SK-N-SH (cell line): ENCODE measurements around the gene EIF4E. TPM values are rescaled to one million over a fixed set of nuclear protein-coding genes. Genes with fewer than 3 reads are reported as not detected.

ENCODE experiments used
- CTCF ChIA-PET: fragments of 300-600, 350-600 bp; formaldehyde crosslinking; extraction: SDS; loops from one replicate; lab custom pipeline; 2021; lab: Yijun Ruan, JAX
- POLR2A ChIA-PET: fragments of 350-600 bp; sonication (Branson Sonifier 250); formaldehyde crosslinking; extraction: SDS; loops from one replicate; lab custom pipeline; 2020; ENCODE audit warnings: antibody characterized with exemption, inconsistent platforms; lab: Yijun Ruan, JAX
- DNase-seq: peaks from one replicate; pipeline ENCODE4 v3.0.0; 2012
- H2AFZ ChIP-seq: fragments of 200-600 bp; sonication (generic); 2 replicates; pipeline ENCODE4 v1.8.1; 2016; ENCODE audit warnings: antibody characterized with exemption, mild to moderate bottlenecking, low read depth
- H3F3A ChIP-seq: fragments of 200-600 bp; sonication (generic); replicated peaks from 2 replicates; pipeline ENCODE3; 2016; ENCODE audit warnings: antibody characterized with exemption, mild to moderate bottlenecking; ENCODE audit not compliant: insufficient read depth
- H3K27ac ChIP-seq, 2 experiments: fragments of 200-500 bp in 1 of 2; fragments of 200-600 bp in 1 of 2; sonication (Bioruptor generic) in 1 of 2; sonication (generic), shearing (Covaris generic) in 1 of 2; 2 replicates each; pipeline versions ENCODE4 v1.5.1 to v1.6.1; 2014 to 2016; ENCODE audit warnings: low read depth in 2 of 2, inconsistent platforms in 1 of 2, low read length in 1 of 2, mild to moderate bottlenecking in 1 of 2, mixed read lengths in 1 of 2
- H3K27me3 ChIP-seq: fragments of 200-600 bp; sonication (generic), shearing (Covaris generic); 2 replicates; pipeline ENCODE4 v1.6.1; 2016; ENCODE audit warnings: mixed run types; ENCODE audit not compliant: insufficient read depth
- H3K36me3 ChIP-seq, 2 experiments: fragments of 200-500 bp in 1 of 2; fragments of 200-600 bp in 1 of 2; sonication (Bioruptor generic) in 1 of 2; sonication (generic) in 1 of 2; replicated peaks in 1 of 2; 2 replicates each; pipeline versions ENCODE3 to v1.5.1; 2014 to 2016; ENCODE audit warnings: low read length in 1 of 2, mild to moderate bottlenecking in 1 of 2; ENCODE audit not compliant: insufficient read depth in 2 of 2, control insufficient read depth in 1 of 2
- H3K4me1 ChIP-seq, 2 experiments: fragments of 200-500 bp in 1 of 2; fragments of 200-600 bp in 1 of 2; sonication (Bioruptor generic) in 1 of 2; sonication (generic), shearing (Covaris generic) in 1 of 2; 2 replicates each; pipeline versions ENCODE4 v1.5.1 to v1.6.1; 2014 to 2016; ENCODE audit warnings: low read depth in 1 of 2, low read length in 1 of 2, mixed run types in 1 of 2; ENCODE audit not compliant: insufficient read depth in 2 of 2, control insufficient read depth in 1 of 2
- H3K4me2 ChIP-seq: fragments of 200-600 bp; sonication (generic), shearing (Covaris generic); 2 replicates; pipeline ENCODE4 v1.6.1; 2017; ENCODE audit warnings: mixed run types
- H3K4me3 ChIP-seq, 2 experiments: fragments of 200-500 bp in 1 of 2; fragments of 200-600 bp in 1 of 2; sonication (Bioruptor generic) in 1 of 2; sonication (generic), shearing (Covaris generic) in 1 of 2; 2 replicates each; pipeline versions ENCODE4 v1.5.1 to v1.8.1; 2014 to 2016; ENCODE audit warnings: low read depth in 2 of 2, inconsistent platforms in 1 of 2, low read length in 1 of 2, mild to moderate bottlenecking in 1 of 2, mixed read lengths in 1 of 2, moderate library complexity in 1 of 2
- H3K79me2 ChIP-seq: fragments of 200-600 bp; sonication (generic); 2 replicates; pipeline ENCODE4 v1.8.1; 2017; ENCODE audit warnings: mild to moderate bottlenecking; ENCODE audit not compliant: insufficient read depth
- H3K9ac ChIP-seq: fragments of 200-600 bp; sonication (generic); 2 replicates; pipeline ENCODE4 v1.6.1; 2017; ENCODE audit warnings: mixed run types
- H3K9me2 ChIP-seq: fragments of 200-600 bp; sonication (generic); 2 replicates; pipeline ENCODE4 v1.6.1; 2017; ENCODE audit warnings: mixed run types
- H3K9me3 ChIP-seq: fragments of 200-600 bp; sonication (generic); 2 replicates; pipeline ENCODE4 v1.6.1; 2017; ENCODE audit warnings: mixed run types, mild to moderate bottlenecking, moderate library complexity
- H4K20me1 ChIP-seq: fragments of 200-600 bp; sonication (generic); 2 replicates; pipeline ENCODE4 v1.6.1; 2017; ENCODE audit warnings: mild to moderate bottlenecking, mixed run types; ENCODE audit not compliant: insufficient read depth
- CHD2 ChIP-seq: fragments of 150-350 bp; IDR thresholded peaks from 2 replicates; pipeline ENCODE4 v1.6.1; 2018; ENCODE audit warnings: low read length; ENCODE audit not compliant: partially characterized antibody
- EP300 ChIP-seq, 2 experiments: IDR thresholded peaks; 2 replicates each; pipeline versions ENCODE4 v1.4.0 to v1.6.1; 2012; ENCODE audit warnings: borderline replicate concordance in 1 of 2, low read depth in 1 of 2, low read length in 1 of 2
- FOXM1 ChIP-seq: IDR thresholded peaks from 2 replicates; pipeline ENCODE4 v1.4.0; 2012; ENCODE audit warnings: low read depth, mild to moderate bottlenecking
- IRF3 ChIP-seq: fragments of 150-350 bp; IDR thresholded peaks from 2 replicates; pipeline ENCODE4 v1.6.1; 2016; ENCODE audit warnings: mild to moderate bottlenecking, low read depth, low read length
- MEF2A ChIP-seq: IDR thresholded peaks from 2 replicates; pipeline ENCODE4 v1.4.0; 2012; ENCODE audit warnings: low read depth, borderline replicate concordance
- MXI1 ChIP-seq: IDR thresholded peaks from 2 replicates; pipeline ENCODE4 v1.6.1; 2012; ENCODE audit warnings: mild to moderate bottlenecking, low read depth, low read length, improper control_type of control experiment
- NRF1 ChIP-seq: IDR thresholded peaks from 2 replicates; pipeline ENCODE4 v1.6.1; 2012; ENCODE audit warnings: low read depth, mild to moderate bottlenecking, low read length
- RCOR1 ChIP-seq: fragments of 150-350 bp; IDR thresholded peaks from 2 replicates; pipeline ENCODE4 v1.6.1; 2017; ENCODE audit warnings: antibody characterized with exemption, low read length
- RFX5 ChIP-seq: IDR thresholded peaks from 2 replicates; pipeline ENCODE4 v1.6.1; 2012; ENCODE audit warnings: mild to moderate bottlenecking, improper control_type of control experiment, low read length
- TAF1 ChIP-seq: IDR thresholded peaks from 2 replicates; pipeline ENCODE4 v1.6.1; 2012; ENCODE audit warnings: low read depth, mild to moderate bottlenecking, low read length, moderate library complexity, borderline replicate concordance
- USF2 ChIP-seq: fragments of 150-350 bp; IDR thresholded peaks from 2 replicates; pipeline ENCODE4 v1.6.1; 2017; ENCODE audit warnings: antibody characterized with exemption, low read length, low read depth, borderline replicate concordance
- YY1 ChIP-seq: IDR thresholded peaks from 2 replicates; pipeline ENCODE4 v1.4.0; 2012; ENCODE audit warnings: low read depth, mild to moderate bottlenecking
- WGBS: methylation state at CpG from one replicate; pipeline ENCODE4 v1.1.6; 2017; ENCODE audit warnings: low lambda C conversion rate; 5-methylcytosine and 5-hydroxymethylcytosine counted together
- polyA plus RNA-seq, 3 experiments: library from polyadenylated mRNA; depleted of rRNA; stranded (reverse); fragments of >200 nt; gene quantifications; 2 replicates each; pipeline ENCODE4 v1.2.3, GENCODE V29; 2012
- TF ChIP-seq, protein P1 (sequence below): IDR thresholded peaks from 2 replicates; pipeline ENCODE4 v1.4.0; 2012; ENCODE audit warnings: low read depth

EIF4E gene
- polyA plus RNA-seq, 1 of the 3 experiments (the other 2 are of a cell fraction), result 59.8 TPM

- TF ChIP-seq, protein P1, sequence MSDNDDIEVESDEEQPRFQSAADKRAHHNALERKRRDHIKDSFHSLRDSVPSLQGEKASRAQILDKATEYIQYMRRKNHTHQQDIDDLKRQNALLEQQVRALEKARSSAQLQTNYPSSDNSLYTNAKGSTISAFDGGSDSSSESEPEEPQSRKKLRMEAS, result no peak
- no peak for TF ChIP-seq EP300 (IDR thresholded peaks at IDR 0.05; ENCODE audit: borderline replicate concordance in 1 of 2, low read depth in 1 of 2, low read length in 1 of 2)
- no peak for TF ChIP-seq FOXM1
These were observed 19.1 kb downstream of the EIF4E start (continued) for GRCh38 chr4:98909646-98910401.

DNA sequence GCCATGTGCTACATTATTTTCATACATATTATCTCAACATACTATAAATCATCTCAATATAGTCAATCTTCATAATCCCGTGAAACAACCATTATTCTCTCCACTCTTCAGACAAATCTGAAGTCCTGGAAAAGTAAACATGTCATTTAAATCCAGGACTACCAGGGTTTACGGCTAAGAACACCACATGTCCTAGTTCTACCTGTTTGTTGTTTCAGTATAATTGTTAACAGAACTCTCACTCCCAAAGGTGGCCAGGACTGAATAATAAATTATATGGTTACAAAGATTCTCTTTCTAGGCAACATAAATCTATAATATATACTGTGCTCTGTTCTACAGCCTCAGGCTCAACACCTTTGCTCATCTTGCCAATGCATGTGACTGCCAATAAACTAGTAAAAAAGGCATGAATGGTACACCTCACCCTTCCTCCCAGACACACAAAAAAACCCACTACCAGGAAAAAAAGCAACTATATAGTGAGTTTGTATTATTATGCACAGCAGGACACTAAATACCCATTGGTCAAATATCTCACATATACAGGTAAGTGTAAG, 20.1 kb downstream of the EIF4E start:
- peaks cover 100% of the 10 kb centered on the region for H3K79me2 ChIP-seq
- CTCF ChIA-PET, result interaction anchor here (0.6 kb wide), 1 partner anchor 9 kb away, joined by 3 read pairs; no protein-coding TSS in a partner anchor
- H2AFZ ChIP-seq, result no peak overlapping the region
- TF ChIP-seq RFX5 (no peak), MXI1 (no peak), YY1 (no peak), CHD2 (no peak), MEF2A (no peak), EP300 (IDR thresholded peaks at IDR 0.05; ENCODE audit: borderline replicate concordance in 1 of 2, low read depth in 1 of 2, low read length in 1 of 2) (no peak), RCOR1 (no peak), USF2 (no peak), NRF1 (no peak), FOXM1 (no peak), TAF1 (no peak), IRF3 (no peak)
- TF ChIP-seq, protein P1, result no peak
- TF ChIP-seq, all 33 proteins: peak for 0
- H3F3A ChIP-seq, result peaks cover 3% of the 10 kb centered on the region
- peaks cover 86% of the 10 kb centered on the region for H4K20me1 ChIP-seq
- no peak overlapping the region for H3K9ac ChIP-seq
- POLR2A ChIA-PET, result no interaction called here
- H3K36me3 ChIP-seq, result peaks cover 2 to 21% of the 10 kb centered on the region in 2 experiments
- no peaks in the 10 kb centered on the region for H3K27me3 ChIP-seq
- H3K4me2 ChIP-seq, result no peak overlapping the region
- peaks cover 4 to 25% of the 10 kb centered on the region in 2 experiments; a peak in 3 of 4 replicates for H3K4me1 ChIP-seq
- no peak overlapping the region for H3K4me3 ChIP-seq
- no peaks in the 10 kb centered on the region for H3K9me3 ChIP-seq
- H3K27ac ChIP-seq, result no peak overlapping the region
- no peak for DNase-seq
- WGBS, result 89% methylated on average over 2 of the region's 2 CpGs
- H3K9me2 ChIP-seq, result no peaks in the 10 kb centered on the region
